AG09319 (cell line): ENCODE data around the gene ATP12A.

Source experiments
- DNase-seq: peaks from one replicate; pipeline ENCODE4 v3.0.0-alpha.2; 2010; ENCODE audit warnings: low read depth; ENCODE audit errors: extremely low read depth
- TF ChIP-seq, protein P1 (sequence below): IDR thresholded peaks from 2 replicates; pipeline ENCODE4 v1.5.1; 2011; ENCODE audit warnings: low read depth, mild to moderate bottlenecking, inconsistent platforms, low read length, moderate library complexity

ATP12A gene

DNA sequence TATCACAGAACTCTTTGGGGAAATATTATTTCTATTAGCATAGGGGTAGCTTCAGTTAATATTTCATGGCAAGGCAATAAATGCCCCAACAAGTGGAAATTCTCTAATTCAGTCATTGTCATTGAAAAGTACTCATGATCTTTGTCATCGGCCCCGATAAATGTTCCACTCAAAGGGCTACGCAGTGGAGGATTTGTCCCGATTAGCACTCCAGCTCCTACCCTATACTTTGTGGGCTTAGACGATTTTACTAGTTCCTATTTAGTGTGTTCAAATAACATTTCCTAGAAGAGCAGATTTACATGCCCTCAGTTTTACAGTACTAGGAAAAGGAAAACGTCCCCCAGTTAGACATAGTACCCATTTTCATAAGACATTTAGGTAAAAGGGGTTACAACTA lies 38.0 kb upstream of the ATP12A start:
- TF ChIP-seq, protein P1, sequence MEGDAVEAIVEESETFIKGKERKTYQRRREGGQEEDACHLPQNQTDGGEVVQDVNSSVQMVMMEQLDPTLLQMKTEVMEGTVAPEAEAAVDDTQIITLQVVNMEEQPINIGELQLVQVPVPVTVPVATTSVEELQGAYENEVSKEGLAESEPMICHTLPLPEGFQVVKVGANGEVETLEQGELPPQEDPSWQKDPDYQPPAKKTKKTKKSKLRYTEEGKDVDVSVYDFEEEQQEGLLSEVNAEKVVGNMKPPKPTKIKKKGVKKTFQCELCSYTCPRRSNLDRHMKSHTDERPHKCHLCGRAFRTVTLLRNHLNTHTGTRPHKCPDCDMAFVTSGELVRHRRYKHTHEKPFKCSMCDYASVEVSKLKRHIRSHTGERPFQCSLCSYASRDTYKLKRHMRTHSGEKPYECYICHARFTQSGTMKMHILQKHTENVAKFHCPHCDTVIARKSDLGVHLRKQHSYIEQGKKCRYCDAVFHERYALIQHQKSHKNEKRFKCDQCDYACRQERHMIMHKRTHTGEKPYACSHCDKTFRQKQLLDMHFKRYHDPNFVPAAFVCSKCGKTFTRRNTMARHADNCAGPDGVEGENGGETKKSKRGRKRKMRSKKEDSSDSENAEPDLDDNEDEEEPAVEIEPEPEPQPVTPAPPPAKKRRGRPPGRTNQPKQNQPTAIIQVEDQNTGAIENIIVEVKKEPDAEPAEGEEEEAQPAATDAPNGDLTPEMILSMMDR: no peak
- no peak for DNase-seq

- TF ChIP-seq, protein P1: no peak
- no peak for DNase-seq
Measured at GRCh38 chr13:24644036-24644435, 36.2 kb upstream of the ATP12A start.

DNA sequence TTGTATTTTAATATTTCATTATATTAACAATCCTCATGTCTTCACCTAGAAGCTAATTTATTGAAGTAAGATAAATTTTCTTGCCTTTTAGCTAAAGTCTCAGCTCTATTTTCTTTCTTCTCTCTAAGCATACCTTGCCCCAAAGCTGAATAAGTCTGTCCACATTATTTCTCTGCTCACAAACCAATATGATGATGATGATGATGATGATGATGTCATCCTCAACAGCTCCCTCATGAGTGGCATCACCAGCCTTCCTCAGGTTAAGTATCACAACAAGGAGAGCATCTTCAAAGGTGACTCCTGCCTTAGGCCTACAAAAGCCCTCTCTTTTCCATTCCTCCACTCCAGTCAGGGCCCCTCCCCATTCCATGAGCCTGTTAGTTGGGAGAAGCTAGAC lies 31.9 kb upstream of the ATP12A start:
- TF ChIP-seq, protein P1: no peak
- no peak for DNase-seq

- no peak for DNase-seq
- TF ChIP-seq, protein P1: no peak
Measured at GRCh38 chr13:24648983-24649687, 31.1 kb upstream of the ATP12A start.

GRCh38 chr13:24649688-24650043 lies 30.5 kb upstream of the ATP12A start:
- TF ChIP-seq, protein P1: no peak
- no peak for DNase-seq

- TF ChIP-seq, protein P1: no peak
- peak; percentile 72 for DNase-seq
Measured at GRCh38 chr13:24650161-24650560, 30.0 kb upstream of the ATP12A start.

DNA sequence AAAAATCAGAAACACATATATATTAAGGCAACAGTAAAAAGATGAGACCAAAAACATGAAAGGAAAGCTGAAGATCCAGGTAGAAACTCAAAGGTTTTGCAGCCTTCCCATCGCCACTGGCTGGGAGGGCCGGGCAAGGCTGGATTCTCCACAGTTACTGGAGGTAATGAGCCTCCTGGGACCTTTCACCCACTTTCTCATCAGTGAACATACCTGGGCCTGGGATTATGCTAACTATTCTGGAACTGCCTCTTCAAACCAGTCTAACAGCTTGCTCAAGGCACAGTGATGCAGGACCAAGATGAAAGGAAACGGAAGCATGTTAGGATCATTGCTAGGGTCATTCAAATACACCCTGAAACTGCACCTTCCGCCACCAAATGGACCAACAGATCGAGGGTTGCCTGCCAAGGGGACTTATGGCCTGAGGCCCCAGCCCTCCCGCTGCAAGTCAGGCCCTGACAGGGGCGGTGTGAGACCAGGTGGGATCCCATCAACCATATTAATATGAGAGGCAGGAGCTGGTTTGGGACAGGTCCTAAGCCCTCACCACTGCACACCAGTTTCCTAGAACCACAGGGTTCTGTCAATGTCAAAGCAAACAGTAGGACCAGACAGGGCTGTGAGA lies 28.4 kb upstream of the ATP12A start:
- TF ChIP-seq, protein P1: no peak
- DNase-seq: no peak
